ENCODE measurements around the gene MIB1.

DNA sequence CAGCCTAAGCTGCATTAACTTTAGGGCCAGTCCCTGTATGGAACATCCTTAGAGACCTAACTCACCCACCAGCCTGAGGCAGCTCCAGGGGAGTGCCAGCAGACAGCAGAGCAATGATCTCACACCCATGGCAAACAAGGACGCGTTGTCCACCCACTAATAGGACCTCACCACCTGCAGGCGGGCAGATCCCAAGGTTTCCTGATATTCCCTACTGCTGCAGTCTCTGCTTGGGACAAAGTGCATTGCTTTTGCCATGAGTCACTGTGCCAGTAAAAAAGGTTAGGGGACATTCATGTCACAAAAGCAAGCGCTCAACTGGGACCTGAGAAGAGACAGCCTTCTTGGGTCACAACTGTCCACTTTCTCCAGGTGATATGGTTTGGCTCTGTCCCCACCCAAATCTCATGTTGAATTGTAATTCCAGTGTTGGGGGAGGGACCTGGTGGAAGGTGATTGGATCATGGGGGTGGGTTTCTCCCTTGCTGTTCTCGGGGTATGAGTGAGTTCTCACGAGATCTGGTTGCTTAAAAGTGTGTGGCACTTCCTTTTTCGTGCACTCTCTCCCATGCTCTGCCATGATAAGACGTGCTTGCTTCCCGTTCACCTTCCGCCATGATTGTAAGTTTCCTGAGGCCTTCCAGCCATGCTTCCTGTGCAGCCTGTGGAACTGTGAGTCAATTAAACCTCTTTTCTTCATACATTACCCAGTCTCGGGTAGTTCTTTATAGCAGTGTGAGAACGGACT lies 160.2 kb downstream of the MIB1 start:
- TF ChIP-seq, protein P1, sequence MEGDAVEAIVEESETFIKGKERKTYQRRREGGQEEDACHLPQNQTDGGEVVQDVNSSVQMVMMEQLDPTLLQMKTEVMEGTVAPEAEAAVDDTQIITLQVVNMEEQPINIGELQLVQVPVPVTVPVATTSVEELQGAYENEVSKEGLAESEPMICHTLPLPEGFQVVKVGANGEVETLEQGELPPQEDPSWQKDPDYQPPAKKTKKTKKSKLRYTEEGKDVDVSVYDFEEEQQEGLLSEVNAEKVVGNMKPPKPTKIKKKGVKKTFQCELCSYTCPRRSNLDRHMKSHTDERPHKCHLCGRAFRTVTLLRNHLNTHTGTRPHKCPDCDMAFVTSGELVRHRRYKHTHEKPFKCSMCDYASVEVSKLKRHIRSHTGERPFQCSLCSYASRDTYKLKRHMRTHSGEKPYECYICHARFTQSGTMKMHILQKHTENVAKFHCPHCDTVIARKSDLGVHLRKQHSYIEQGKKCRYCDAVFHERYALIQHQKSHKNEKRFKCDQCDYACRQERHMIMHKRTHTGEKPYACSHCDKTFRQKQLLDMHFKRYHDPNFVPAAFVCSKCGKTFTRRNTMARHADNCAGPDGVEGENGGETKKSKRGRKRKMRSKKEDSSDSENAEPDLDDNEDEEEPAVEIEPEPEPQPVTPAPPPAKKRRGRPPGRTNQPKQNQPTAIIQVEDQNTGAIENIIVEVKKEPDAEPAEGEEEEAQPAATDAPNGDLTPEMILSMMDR (IDR thresholded peaks at IDR 0.05): no peak
- no peak for TF ChIP-seq POLR2AphosphoS5 (IDR thresholded peaks at IDR 0.05)
